ENCODE measurements around the gene PTH1R.

Gene PTH1R

GRCh38 chr3:46865031-46865507 is 12.5 kb upstream of the PTH1R start:
- DNase-seq, result no peak

GRCh38 chr3:46865546-46865945 is 12.0 kb upstream of the PTH1R start:
- DNase-seq, result no peak

- DNase-seq, result no peak
Observed at GRCh38 chr3:46866032-46866595, 11.4 kb upstream of the PTH1R start.

GRCh38 chr3:46866720-46867549 is 10.6 kb upstream of the PTH1R start:
- DNase-seq, result peak; percentile 87

- no peak for DNase-seq
Observed at GRCh38 chr3:46867550-46867898, 10.0 kb upstream of the PTH1R start.

- no peak for DNase-seq
Observed at GRCh38 chr3:46868287-46868686, 9.2 kb upstream of the PTH1R start.

- no peak for DNase-seq
Observed at GRCh38 chr3:46868948-46869347, 8.6 kb upstream of the PTH1R start.

- DNase-seq, result no peak
Observed at GRCh38 chr3:46869440-46869839, 8.1 kb upstream of the PTH1R start.

GRCh38 chr3:46870651-46871050 is 6.9 kb upstream of the PTH1R start:
- DNase-seq, result no peak

GRCh38 chr3:46871222-46871621 is 6.3 kb upstream of the PTH1R start:
- no peak for DNase-seq

- no peak for DNase-seq
Observed at GRCh38 chr3:46873521-46873920, 4.0 kb upstream of the PTH1R start.

- no peak for DNase-seq
Observed at GRCh38 chr3:46874430-46874829, 3.1 kb upstream of the PTH1R start.

GRCh38 chr3:46875560-46875959 is 2.0 kb upstream of the PTH1R start:
- no peak for DNase-seq

- DNase-seq, result no peak
Observed at GRCh38 chr3:46876313-46877300, 914 bp upstream of the PTH1R start.

GRCh38 chr3:46878781-46879436 is 1.4 kb downstream of the PTH1R start:
- no peak for DNase-seq

GRCh38 chr3:46880884-46881595 is 3.5 kb downstream of the PTH1R start:
- no peak for DNase-seq

GRCh38 chr3:46881596-46882376 is 4.3 kb downstream of the PTH1R start:
- DNase-seq, result peak; percentile 26

GRCh38 chr3:46882377-46883053 is 5.0 kb downstream of the PTH1R start:
- peak; percentile 6 for DNase-seq

GRCh38 chr3:46883054-46883829 is 5.7 kb downstream of the PTH1R start:
- DNase-seq, result peak; percentile 10

GRCh38 chr3:46883830-46884185 is 6.3 kb downstream of the PTH1R start:
- no peak for DNase-seq

Measured in stimulated activated CD4-positive, alpha-beta T cell treated with anti-CD3 and anti-CD28 coated beads, Interleukin-4, amount 100 ng/mL, for 1 hour (primary cell).